IPS-20b (cell line): Measurements from ENCODE around the gene CPXM2.

ENCODE experiments used
- H3K27ac ChIP-seq: one replicate; pipeline ENCODE4 v1.5.1; 2013; ENCODE audit warnings: low read length
- H3K27me3 ChIP-seq: 2 replicates; pipeline ENCODE4 v1.6.1; 2013; ENCODE audit warnings: mild to moderate bottlenecking, low read length, inconsistent platforms; ENCODE audit not compliant: insufficient read depth
- H3K36me3 ChIP-seq: 2 replicates; pipeline ENCODE4 v1.6.1; 2013; ENCODE audit warnings: low read depth, mild to moderate bottlenecking, inconsistent platforms, low read length, moderate library complexity; ENCODE audit not compliant: insufficient read depth
- H3K4me1 ChIP-seq: 2 replicates; pipeline ENCODE4 v1.6.1; 2013; ENCODE audit warnings: mild to moderate bottlenecking, control low read depth, inconsistent platforms, low read length, moderate library complexity; ENCODE audit not compliant: insufficient read depth
- H3K4me3 ChIP-seq: 2 replicates; pipeline ENCODE4 v1.5.1; 2013; ENCODE audit warnings: mild to moderate bottlenecking, low read length, inconsistent platforms
- H3K9ac ChIP-seq: 2 replicates; pipeline ENCODE4 v1.6.1; 2013; ENCODE audit warnings: low read depth, mild to moderate bottlenecking, inconsistent platforms, low read length, moderate library complexity
- H3K9me3 ChIP-seq: 2 replicates; pipeline ENCODE4 v1.6.1; 2013; ENCODE audit warnings: mild to moderate bottlenecking, low read depth, low read length, inconsistent platforms; ENCODE audit not compliant: insufficient read depth

CPXM2 gene

DNA sequence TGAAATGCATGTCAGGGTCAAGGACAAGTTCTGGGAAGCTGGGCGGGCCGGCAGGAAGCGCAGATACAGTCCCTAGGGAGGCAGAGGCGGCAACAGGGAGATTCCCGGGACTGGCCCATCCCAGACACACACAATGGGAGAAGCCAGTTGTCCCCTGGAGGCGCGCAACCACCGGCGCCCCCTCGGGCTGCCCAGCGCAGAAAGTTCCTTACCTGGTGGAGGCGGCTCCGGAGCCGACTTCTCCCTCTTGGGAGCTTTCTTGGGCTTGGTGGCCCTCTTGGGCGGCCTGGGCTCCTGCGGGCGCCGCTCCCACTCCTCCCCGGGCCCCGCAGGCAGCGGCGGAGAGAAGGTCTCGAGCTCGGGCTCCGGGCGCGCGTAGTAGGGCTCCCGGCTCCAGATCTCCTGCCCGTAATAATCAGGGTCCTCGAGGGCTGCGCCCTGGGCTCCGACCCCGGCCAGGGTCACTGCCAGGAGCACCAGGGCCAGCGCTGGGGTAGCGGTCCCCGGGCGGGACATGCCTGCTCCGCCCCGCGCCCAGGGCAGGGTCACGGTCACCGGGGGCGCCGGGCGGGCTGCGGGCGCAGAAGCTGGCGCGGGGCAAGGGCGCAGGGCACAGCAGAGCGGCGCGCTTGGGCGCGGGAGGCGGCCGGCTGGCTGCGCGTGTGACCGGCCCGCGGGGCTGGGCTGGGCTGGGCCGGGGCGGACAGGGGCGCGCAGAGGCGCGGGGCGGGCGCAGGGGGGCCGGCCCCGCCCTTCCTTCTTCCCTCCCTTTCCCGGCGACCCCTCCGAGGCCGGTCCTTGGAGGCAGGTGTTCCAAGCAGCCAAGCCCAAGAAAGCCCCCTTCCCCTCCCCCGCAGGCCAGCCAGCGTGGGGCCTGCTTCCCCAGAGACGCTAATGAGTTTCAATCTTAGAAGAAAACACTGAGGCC, at the start of gene CPXM2:
CPXM2 (minus strand) TSS at position 664 of the 928 bp plus-strand sequence; CDS start at position 516, 148 bp downstream.
- Histone ChIP-seq H3K27ac (no peak within 1 kb of the TSS), H3K9me3 (no peaks in the 10 kb centered on the region), H3K4me1 (peaks cover 10% of the 10 kb centered on the region), H3K27me3 (peaks cover 48% of the 10 kb centered on the region), H3K4me3 (peak within 1 kb of the TSS; percentile 65), H3K9ac (peak within 1 kb of the TSS; percentile 46; the same call in 1 of the 2 replicates), H3K36me3 (no peaks in the 10 kb centered on the region)

DNA sequence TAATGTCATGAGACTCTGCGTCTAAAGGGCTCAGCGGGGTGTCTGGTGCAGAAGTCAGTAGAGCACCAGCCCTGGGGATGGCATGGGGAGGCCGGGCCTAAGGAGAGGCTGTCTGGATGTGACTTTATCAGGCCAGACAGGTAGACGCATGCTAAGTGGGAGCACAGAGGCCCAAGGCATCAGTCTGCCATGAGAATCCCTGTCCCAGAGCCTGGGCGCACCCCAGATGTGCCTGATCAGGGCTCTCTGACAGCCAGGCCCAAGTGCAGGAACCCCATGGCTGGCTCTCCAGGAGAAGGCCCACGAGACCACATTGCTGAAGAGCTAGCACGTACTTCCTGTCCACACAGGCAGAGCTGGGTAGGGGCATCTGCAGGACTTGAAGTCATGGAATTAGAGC, 48.0 kb upstream of the CPXM2 start:
- Histone ChIP-seq H3K9ac (no peak overlapping the region), H3K4me1 (peaks cover 3% of the 10 kb centered on the region; the same call in 1 of the 2 replicates), H3K27me3 (no peaks in the 10 kb centered on the region)

DNA sequence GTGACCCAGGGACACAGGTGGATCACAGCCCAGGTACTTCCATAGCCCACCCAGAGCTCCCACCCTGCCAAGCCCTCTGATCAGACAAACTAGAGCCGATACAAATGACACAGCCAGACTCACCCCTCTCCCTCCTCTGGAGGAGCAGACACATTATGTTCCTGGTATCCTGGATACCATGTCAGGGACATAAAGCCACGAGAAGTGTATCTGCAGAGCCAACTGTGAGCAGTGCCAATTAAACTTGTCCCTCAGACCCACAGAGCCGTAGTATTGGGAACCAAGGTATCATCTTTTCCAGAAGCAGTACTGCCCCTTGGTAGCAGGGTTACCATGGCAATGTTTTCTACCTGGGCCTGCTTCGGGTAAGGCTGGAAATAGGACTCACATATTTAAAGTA, 47.3 kb upstream of the CPXM2 start:
- H3K4me1 ChIP-seq: peaks cover 3% of the 10 kb centered on the region; the same call in 1 of the 2 replicates
- H3K9me3 ChIP-seq: no peaks in the 10 kb centered on the region
- no peak overlapping the region for H3K9ac ChIP-seq
- no peaks in the 10 kb centered on the region for H3K36me3 ChIP-seq
- H3K27me3 ChIP-seq: no peaks in the 10 kb centered on the region
- H3K27ac ChIP-seq: no peak overlapping the region
- no peak overlapping the region for H3K4me3 ChIP-seq

More for the DNA sequence above, 48.0 kb upstream of the CPXM2 start:
- no peak overlapping the region for H3K27ac ChIP-seq
- H3K36me3 ChIP-seq: no peaks in the 10 kb centered on the region
- H3K9me3 ChIP-seq: no peaks in the 10 kb centered on the region
- no peak overlapping the region for H3K4me3 ChIP-seq

DNA sequence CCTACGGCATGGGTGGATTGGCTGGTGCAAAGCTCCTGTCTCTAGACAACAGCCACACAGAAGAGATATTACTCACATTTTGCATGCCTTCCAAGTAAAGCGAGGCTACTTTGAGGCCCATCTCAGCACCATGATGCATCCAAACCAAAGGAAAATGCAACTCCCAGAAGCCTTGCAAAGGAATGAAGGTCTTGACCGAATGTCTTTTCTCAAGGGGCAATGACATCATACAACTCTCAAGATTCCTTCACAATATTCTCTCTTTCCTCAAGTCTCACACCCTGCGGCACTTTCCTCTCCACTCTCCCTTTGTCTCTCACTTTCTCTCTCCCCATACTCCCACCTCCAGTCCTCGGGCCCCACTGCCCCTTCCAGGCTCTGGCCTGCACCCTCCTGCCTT, 44.8 kb upstream of the CPXM2 start:
- H3K4me3 ChIP-seq: no peak overlapping the region
- no peaks in the 10 kb centered on the region for H3K4me1 ChIP-seq
- H3K9ac ChIP-seq: no peak overlapping the region
- peaks cover 4% of the 10 kb centered on the region; the same call in 1 of the 2 replicates for H3K9me3 ChIP-seq
- no peaks in the 10 kb centered on the region for H3K36me3 ChIP-seq
- H3K27ac ChIP-seq: no peak overlapping the region
- no peaks in the 10 kb centered on the region for H3K27me3 ChIP-seq

DNA sequence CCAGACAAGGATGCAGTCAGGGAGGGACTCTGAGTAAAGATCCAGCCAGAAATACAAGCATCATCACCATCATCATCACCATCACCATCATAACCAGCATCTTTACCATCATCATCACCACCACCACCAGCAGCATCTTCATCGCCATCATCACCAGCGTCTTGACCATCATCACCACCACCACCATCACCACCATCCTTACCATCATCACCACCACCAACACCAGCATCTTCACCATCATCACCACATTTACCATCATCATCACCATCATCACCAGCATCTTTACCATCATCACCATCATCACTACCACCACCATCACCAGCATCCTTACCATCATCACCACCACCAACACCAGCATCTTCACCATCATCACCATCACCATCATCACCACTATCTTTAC, 44.1 kb upstream of the CPXM2 start:
- Histone ChIP-seq H3K27me3 (no peaks in the 10 kb centered on the region), H3K27ac (no peak overlapping the region), H3K9me3 (peaks cover 12% of the 10 kb centered on the region), H3K9ac (no peak overlapping the region), H3K4me1 (no peaks in the 10 kb centered on the region), H3K36me3 (no peaks in the 10 kb centered on the region), H3K4me3 (no peak overlapping the region)

DNA sequence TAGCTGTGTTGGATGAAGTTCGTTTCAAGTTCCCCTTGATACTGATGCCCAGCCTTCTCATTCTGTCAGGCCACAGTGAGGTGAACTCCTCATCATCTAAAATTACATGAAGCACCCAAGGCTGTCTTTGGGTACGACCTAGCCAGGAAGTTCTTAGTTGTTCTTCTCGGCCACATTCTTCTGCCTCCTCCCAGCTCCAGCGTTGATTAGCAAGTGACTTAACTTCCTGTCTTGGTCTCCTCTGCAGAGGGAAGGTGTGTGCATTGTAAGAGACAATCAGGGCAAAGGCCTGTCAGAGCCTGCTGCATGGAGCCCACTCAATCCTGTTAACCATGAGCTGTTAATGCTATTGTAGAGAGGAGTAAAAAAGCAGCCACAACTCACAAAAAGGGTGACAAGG, 43.2 kb upstream of the CPXM2 start:
- no peaks in the 10 kb centered on the region for H3K4me1 ChIP-seq
- no peaks in the 10 kb centered on the region for H3K27me3 ChIP-seq
- H3K4me3 ChIP-seq: no peak overlapping the region
- H3K9ac ChIP-seq: no peak overlapping the region
- H3K27ac ChIP-seq: no peak overlapping the region
- no peaks in the 10 kb centered on the region for H3K36me3 ChIP-seq
- H3K9me3 ChIP-seq: peaks cover 20% of the 10 kb centered on the region

DNA sequence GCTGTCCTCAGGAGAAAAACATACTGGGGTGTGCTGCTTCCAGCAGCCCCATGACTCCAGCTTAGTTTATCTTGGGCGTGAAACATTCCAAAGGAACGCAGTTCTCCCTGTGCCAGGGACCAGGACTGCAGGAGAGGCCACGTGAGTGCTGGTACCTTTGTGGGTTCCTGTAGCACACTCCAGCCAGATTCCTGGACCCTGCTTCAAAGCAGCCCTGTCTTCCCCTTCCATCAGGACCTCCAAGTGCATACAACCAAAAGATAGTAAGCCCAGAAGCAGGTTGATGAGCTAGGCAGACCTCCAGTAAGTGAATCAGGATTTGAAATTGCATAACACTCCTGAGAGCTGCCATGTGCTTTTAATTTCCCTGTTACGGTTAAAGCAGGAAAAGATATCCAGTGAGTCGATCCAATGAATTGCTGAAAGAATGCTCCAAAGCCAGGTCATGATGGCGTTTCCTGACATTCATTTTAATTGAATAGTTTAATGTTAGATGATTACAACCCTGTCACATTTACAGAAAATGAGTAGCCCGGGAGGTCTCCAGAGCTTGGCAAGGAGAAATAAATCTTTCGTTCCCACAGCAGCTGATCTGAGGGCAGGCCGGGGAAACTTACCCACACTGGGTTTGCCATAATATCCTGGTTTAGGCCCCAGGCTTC, 38.9 kb upstream of the CPXM2 start:
- H3K27me3 ChIP-seq: no peaks in the 10 kb centered on the region
- no peak overlapping the region for H3K27ac ChIP-seq
- no peaks in the 10 kb centered on the region for H3K4me1 ChIP-seq
- no peak overlapping the region for H3K9ac ChIP-seq
- peaks cover 23% of the 10 kb centered on the region for H3K9me3 ChIP-seq
- H3K36me3 ChIP-seq: no peaks in the 10 kb centered on the region
- no peak overlapping the region for H3K4me3 ChIP-seq

DNA sequence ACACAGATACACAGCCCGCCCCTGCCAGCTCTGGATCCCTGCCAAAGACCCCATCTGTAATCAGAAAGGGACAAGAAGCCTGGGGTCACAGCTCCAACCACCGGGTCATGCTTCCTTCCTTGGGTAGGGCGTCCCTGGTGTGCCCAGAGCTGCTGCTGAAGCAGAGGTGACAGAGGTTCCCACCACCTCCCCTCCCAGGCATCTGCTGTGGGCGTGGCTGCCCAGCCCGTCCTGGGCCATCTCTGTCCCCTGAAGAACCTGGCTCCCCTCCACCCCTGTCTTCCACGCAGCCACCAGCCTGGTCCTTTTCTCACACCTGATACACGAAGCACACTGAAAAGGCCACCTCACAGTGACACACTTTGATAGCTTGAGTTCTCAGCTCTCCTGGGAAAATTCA, 38.2 kb upstream of the CPXM2 start:
- Histone ChIP-seq H3K4me1 (no peaks in the 10 kb centered on the region), H3K27me3 (no peaks in the 10 kb centered on the region), H3K36me3 (no peaks in the 10 kb centered on the region), H3K27ac (no peak overlapping the region), H3K9ac (no peak overlapping the region), H3K9me3 (peaks cover 23% of the 10 kb centered on the region), H3K4me3 (no peak overlapping the region)

DNA sequence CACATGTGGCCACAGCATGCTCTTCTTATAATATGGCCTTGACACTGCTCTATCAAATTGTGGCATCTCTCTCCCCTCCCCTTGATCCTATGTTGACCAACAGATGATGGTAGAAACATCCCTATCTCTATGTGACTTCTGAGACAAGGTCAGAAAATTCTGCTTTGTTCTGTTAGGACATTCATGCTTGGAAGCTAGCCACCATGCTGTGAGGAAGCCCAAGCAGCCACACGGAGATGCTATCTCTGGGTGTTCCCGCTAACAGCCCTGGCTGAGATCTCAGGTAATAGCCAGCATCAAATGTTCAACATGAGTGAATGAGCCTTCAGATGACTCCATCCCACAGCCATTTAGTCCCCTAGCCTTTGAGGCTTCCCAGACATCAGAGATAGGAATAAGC, 36.8 kb upstream of the CPXM2 start:
- Histone ChIP-seq H3K36me3 (no peaks in the 10 kb centered on the region), H3K27me3 (no peaks in the 10 kb centered on the region), H3K4me3 (no peak overlapping the region), H3K4me1 (no peaks in the 10 kb centered on the region), H3K27ac (no peak overlapping the region), H3K9ac (no peak overlapping the region), H3K9me3 (peaks cover 23% of the 10 kb centered on the region)

DNA sequence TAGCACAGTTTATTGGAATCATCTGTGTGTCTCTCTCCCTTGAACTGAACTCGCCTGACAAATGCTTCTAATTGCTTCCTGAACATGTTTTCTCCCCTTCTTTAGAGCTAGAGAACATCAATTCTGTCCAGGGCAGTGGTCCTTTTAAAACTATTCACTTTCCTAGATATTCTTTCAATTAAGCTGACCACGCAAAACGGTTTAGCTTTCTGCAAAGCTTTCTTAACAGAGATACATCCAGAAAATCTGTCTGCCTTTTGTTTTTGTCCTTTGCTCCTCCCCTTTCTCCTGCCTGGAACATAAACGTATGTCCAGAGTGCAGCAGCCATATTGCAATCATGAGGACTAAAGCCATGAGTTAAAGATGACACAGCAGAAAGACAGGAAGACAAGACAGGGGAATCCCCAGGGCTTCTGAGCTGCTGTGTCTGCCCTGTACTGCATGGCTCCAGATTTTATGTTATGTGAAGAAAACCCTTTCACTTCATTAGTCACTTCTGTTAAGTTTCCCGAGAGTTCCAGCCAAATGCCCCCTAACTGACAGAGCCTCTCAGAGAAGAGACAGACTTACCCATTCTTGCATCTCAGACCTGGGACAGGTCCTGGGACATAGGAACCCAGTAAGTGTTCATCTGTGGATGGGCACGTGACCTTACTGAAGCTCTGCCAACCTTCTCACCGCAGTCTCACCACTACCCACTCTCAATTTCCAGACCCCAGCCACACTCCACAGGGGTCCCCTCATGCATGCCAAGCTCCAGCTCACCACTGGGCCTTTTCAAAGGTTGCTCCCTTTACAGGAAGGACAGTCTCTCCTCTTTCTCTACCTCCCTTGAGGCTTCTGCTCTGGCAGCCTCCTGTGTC, 35.0 kb upstream of the CPXM2 start:
- no peaks in the 10 kb centered on the region for H3K4me1 ChIP-seq
- H3K4me3 ChIP-seq: no peak overlapping the region
- no peak overlapping the region for H3K27ac ChIP-seq
- H3K9me3 ChIP-seq: peaks cover 21% of the 10 kb centered on the region
- no peak overlapping the region for H3K9ac ChIP-seq
- H3K27me3 ChIP-seq: no peaks in the 10 kb centered on the region
- no peaks in the 10 kb centered on the region for H3K36me3 ChIP-seq

DNA sequence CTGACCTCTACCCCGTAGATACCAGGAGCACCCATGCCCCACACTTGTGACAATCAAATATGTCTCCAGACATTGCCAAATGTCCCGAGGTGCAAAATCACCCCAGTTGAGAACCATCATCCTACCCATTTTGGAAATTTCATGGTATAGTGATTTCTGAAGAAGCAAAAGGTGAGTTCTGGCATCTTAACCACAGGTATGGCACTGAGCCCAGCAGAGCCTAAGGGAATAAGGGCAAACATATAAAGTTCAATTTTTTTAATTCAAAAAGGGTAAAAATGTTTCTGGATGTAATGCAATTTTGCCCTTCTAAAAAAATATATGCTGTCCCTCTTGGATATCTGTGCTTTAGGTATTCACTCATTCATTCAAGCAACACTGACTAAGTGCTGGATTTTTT, 30.5 kb upstream of the CPXM2 start:
- Histone ChIP-seq H3K36me3 (no peaks in the 10 kb centered on the region), H3K9me3 (peaks cover 7% of the 10 kb centered on the region; the same call in 1 of the 2 replicates), H3K9ac (no peak overlapping the region), H3K4me1 (no peaks in the 10 kb centered on the region), H3K4me3 (no peak overlapping the region), H3K27me3 (no peaks in the 10 kb centered on the region), H3K27ac (no peak overlapping the region)
